GM18873 (cell line): Measurements from ENCODE around the gene PRH2.

Experiments
- ATAC-seq: cut with Tn5 transposase; IDR thresholded peaks from one replicate; pipeline ENCODE4 v1.9.1; 2021; ENCODE audit warnings: mild to moderate bottlenecking, moderate library complexity, moderate number of reproducible peaks; ENCODE audit not compliant: unreplicated experiment, low FRiP score

Gene PRH2

GRCh38 chr12:10959804-10960203 lies 30.8 kb downstream of the PRH2 start:
- no peak for ATAC-seq

DNA sequence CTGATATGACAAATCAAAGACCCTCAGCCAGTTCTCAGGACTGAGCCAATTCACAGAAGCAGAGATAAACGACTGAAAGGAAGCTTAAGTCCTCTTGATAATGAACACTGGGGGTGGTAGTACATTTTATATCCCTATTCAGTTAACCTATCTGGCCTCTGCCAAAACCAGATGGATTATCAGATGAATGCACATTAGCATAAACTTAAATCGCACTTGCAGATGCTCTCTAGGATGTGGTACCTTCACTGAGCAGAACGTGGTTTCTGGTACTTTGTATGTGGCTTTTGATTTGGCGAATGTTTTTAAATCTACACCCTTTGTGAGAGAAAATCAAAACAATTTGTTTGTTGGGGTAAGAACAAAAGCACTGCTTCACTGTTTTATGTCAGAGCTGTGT lies 31.2 kb downstream of the PRH2 start:
- ATAC-seq, result no peak

DNA sequence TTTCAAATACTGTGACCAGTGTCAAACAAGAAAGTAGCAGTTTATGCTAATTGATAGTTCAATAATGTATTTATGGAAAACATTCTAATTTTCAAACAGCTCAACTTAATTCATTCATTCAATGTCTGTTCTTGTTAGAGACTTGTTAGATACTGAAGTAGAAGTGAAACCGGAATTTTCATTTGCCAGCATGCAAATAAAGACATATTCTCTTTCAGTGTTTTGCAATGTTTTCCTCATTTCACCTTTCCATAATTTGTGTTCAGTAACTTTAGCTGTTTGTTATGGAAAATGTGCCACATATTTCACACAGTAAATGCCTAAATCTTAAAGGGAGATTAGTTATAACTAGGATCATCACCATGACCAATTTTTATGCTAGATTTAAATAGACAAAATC lies 36.4 kb downstream of the PRH2 start:
- ATAC-seq, result no peak

GRCh38 chr12:10966314-10966713 lies 37.3 kb downstream of the PRH2 start:
- no peak for ATAC-seq

GRCh38 chr12:10967409-10967808 lies 38.4 kb downstream of the PRH2 start:
- no peak for ATAC-seq

GRCh38 chr12:10968765-10969456 lies 39.9 kb downstream of the PRH2 start:
- ATAC-seq, result no peak

DNA sequence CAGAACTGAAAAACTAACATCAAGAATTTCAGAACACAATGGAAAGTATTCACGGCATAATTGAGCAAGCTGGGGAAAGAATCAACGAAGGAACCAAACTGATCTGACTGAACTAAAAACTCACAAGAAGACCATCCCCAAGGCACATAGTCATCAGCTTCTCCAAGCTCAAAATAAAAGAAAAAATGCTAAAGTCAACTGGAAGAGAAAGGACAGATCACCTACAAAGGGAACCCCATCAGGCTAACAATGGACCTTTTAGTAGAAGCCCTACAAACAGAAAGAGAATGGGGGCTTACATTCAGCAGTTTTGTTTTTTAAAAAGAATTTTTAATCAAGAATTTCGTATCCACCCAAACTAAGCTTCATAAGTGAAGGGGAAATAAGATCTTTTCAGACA lies 45.9 kb downstream of the PRH2 start:
- no peak for ATAC-seq

DNA sequence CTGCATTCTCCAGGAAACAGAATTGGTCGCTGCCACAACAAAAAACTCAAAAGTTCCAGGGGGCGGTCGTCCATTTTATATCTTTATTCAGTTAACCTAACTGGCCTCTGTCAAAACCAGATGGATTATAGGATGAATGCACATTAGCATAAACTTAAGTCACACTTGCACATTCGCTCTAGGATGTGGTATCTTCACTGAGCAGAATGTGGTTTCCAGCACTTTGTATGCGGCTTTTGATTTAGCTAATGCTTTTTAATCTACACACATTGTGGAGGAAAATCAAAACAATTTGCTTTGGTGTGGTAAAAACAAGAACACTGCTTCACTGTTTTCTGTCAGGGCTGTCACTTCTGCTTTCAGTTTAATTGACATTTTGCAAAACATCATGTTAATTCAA lies 53.2 kb downstream of the PRH2 start:
- ATAC-seq, result no peak
